Dermis blood vessel endothelial cell (primary cell): Measurements from ENCODE around the gene GMPR. TPM values are rescaled to one million over a fixed set of nuclear protein-coding genes. Genes with fewer than 3 reads are reported as not detected.

Experiments
- DNase-seq: peaks from one replicate; pipeline ENCODE4 v3.0.0; 2010
- total RNA-seq: library from RNA; depleted of rRNA; stranded (reverse); fragments of >200 nt; gene quantifications from 2 replicates; pipeline ENCODE4 v1.2.3, GENCODE V29; 2014

Gene GMPR
- total RNA-seq, 1 donor from 2014 or later = 26.0 TPM

- DNase-seq = no peak
These were observed 36.6 kb downstream of the GMPR start for GRCh38 chr6:16274885-16275589.

GRCh38 chr6:16277101-16277981 is 39.0 kb downstream of the GMPR start:
- peak; percentile 97 for DNase-seq

GRCh38 chr6:16278048-16278724 is 39.8 kb downstream of the GMPR start:
- DNase-seq = no peak

GRCh38 chr6:16278750-16279149 is 40.4 kb downstream of the GMPR start:
- no peak for DNase-seq

GRCh38 chr6:16279243-16279642 is 40.9 kb downstream of the GMPR start:
- DNase-seq = peak; percentile 27

- no peak for DNase-seq
These were observed 44.0 kb downstream of the GMPR start for GRCh38 chr6:16282370-16282769.

- no peak for DNase-seq
These were observed 46.1 kb downstream of the GMPR start for GRCh38 chr6:16284472-16284871.

- no peak for DNase-seq
These were observed 47.2 kb downstream of the GMPR start for GRCh38 chr6:16285467-16286150.

GRCh38 chr6:16286151-16286522 is 47.8 kb downstream of the GMPR start:
- DNase-seq = peak; percentile 76

- DNase-seq = no peak
These were observed 49.8 kb downstream of the GMPR start for GRCh38 chr6:16288163-16288562.

GRCh38 chr6:16291739-16292138 is 53.4 kb downstream of the GMPR start:
- no peak for DNase-seq

- DNase-seq = no peak
These were observed 54.0 kb downstream of the GMPR start for GRCh38 chr6:16292432-16292831.

GRCh38 chr6:16292942-16293341 is 54.6 kb downstream of the GMPR start:
- no peak for DNase-seq

GRCh38 chr6:16294371-16294770 is 56.0 kb downstream of the GMPR start:
- DNase-seq = no peak

GRCh38 chr6:16295060-16295459 is 56.7 kb downstream of the GMPR start:
- DNase-seq = no peak

GRCh38 chr6:16295471-16295870 is 57.1 kb downstream of the GMPR start:
- DNase-seq = no peak

- DNase-seq = no peak
These were observed 57.8 kb downstream of the GMPR start for GRCh38 chr6:16296061-16296670.

- no peak for DNase-seq
These were observed 61.5 kb downstream of the GMPR start for GRCh38 chr6:16299861-16300260.

GRCh38 chr6:16301511-16301910 is 63.1 kb downstream of the GMPR start:
- no peak for DNase-seq

GRCh38 chr6:16302721-16303552 is 64.5 kb downstream of the GMPR start:
- DNase-seq = peak; percentile 51

GRCh38 chr6:16305246-16305725 is 66.9 kb downstream of the GMPR start:
- DNase-seq = no peak
